DND-41 (cell line): ENCODE results near the gene TMEM266.

Experiments
- ATAC-seq: fragments of 200-7000 bp; cut with Tn5 transposase; 3 replicates; pipeline ENCODE4 v1.9.1; 2021; ENCODE audit warnings: low read depth; ENCODE audit not compliant: insufficient read depth
- DNase-seq: peaks from one replicate; pipeline ENCODE4 v3.0.0-alpha.2; 2020
- H2AFZ ChIP-seq: 2 replicates; pipeline ENCODE4 v1.6.0; 2012; ENCODE audit warnings: low read depth, low read length
- H3K27ac ChIP-seq: 2 replicates; pipeline ENCODE4 v1.5.1; 2012; ENCODE audit warnings: low read length, inconsistent platforms
- H3K27me3 ChIP-seq: fragments of 200-600 bp; sonication (generic); 2 replicates; pipeline ENCODE4 v1.6.0; 2012; ENCODE audit warnings: low read length, mild to moderate bottlenecking, inconsistent platforms; ENCODE audit not compliant: insufficient read depth, poor library complexity
- H3K36me3 ChIP-seq: 2 replicates; pipeline ENCODE4 v1.5.1; 2012; ENCODE audit warnings: low read length, inconsistent platforms; ENCODE audit not compliant: insufficient read depth
- H3K4me1 ChIP-seq: 2 replicates; pipeline ENCODE4 v1.5.1; 2012; ENCODE audit warnings: mild to moderate bottlenecking, low read length; ENCODE audit not compliant: insufficient read depth
- H3K4me2 ChIP-seq: 2 replicates; pipeline ENCODE4 v1.6.0; 2012; ENCODE audit warnings: mild to moderate bottlenecking, moderate library complexity, low read length, inconsistent platforms; ENCODE audit not compliant: insufficient read depth
- H3K4me3 ChIP-seq, 2 experiments: fragments of 200-600 bp in 1 of 2; shearing (Covaris generic) in 1 of 2; 2 replicates each; pipeline ENCODE4 v1.5.1; 2012 to 2016; ENCODE audit warnings: inconsistent platforms in 2 of 2, low read length in 2 of 2, mild to moderate bottlenecking in 2 of 2, low read depth in 1 of 2, moderate library complexity in 1 of 2
- H3K79me2 ChIP-seq: 2 replicates; pipeline ENCODE4 v1.6.0; 2012; ENCODE audit warnings: low read length, inconsistent platforms; ENCODE audit not compliant: insufficient read depth
- H3K9ac ChIP-seq: 2 replicates; pipeline ENCODE4 v1.6.0; 2012; ENCODE audit warnings: low read depth, mild to moderate bottlenecking, inconsistent platforms, low read length, moderate library complexity
- H3K9me3 ChIP-seq: 2 replicates; pipeline ENCODE4 v1.5.1; 2012; ENCODE audit warnings: low read length, moderate library complexity, mild to moderate bottlenecking, inconsistent platforms; ENCODE audit not compliant: insufficient read depth, severe bottlenecking
- H4K20me1 ChIP-seq: 2 replicates; pipeline ENCODE4 v1.6.0; 2012; ENCODE audit warnings: low read length; ENCODE audit not compliant: insufficient read depth
- CTCF ChIP-seq: IDR thresholded peaks from 2 replicates; pipeline ENCODE4 v1.5.1; 2012; ENCODE audit warnings: borderline replicate concordance, low read length, moderate library complexity, mild to moderate bottlenecking; ENCODE audit not compliant: poor library complexity, severe bottlenecking; ENCODE audit errors: extremely low read depth
- EZH2 ChIP-seq: IDR thresholded peaks from 3 replicates; pipeline ENCODE4 v1.6.1; 2012; ENCODE audit warnings: borderline replicate concordance, low read depth, mild to moderate bottlenecking, moderate library complexity, low read length, inconsistent platforms; ENCODE audit not compliant: severe bottlenecking

Gene TMEM266

GRCh38 chr15:76233921-76234320, 174.1 kb downstream of the TMEM266 start:
- H3K27me3 ChIP-seq, result no peaks in the 10 kb centered on the region
- ATAC-seq (no peak), DNase-seq (no peak)
- no peak overlapping the region for H3K4me3 ChIP-seq
- no peak overlapping the region for H2AFZ ChIP-seq
- H4K20me1 ChIP-seq, result no peaks in the 10 kb centered on the region; the same call in 1 of the 2 replicates
- TF ChIP-seq CTCF (no peak), EZH2 (no peak)
- no peaks in the 10 kb centered on the region for H3K9me3 ChIP-seq
- no peaks in the 10 kb centered on the region for H3K4me1 ChIP-seq
- peaks cover 7% of the 10 kb centered on the region; the same call in 1 of the 2 replicates for H3K36me3 ChIP-seq
- H3K9ac ChIP-seq, result no peak overlapping the region
- no peak overlapping the region for H3K27ac ChIP-seq
- H3K79me2 ChIP-seq, result no peaks in the 10 kb centered on the region
- H3K4me2 ChIP-seq, result no peak overlapping the region

GRCh38 chr15:76234337-76234889, 174.6 kb downstream of the TMEM266 start:
- no peak overlapping the region for H3K27ac ChIP-seq
- H2AFZ ChIP-seq, result no peak overlapping the region
- no peaks in the 10 kb centered on the region for H3K4me1 ChIP-seq
- H3K79me2 ChIP-seq, result no peaks in the 10 kb centered on the region
- no peak for DNase-seq
- H3K9ac ChIP-seq, result no peak overlapping the region
- H3K9me3 ChIP-seq, result no peaks in the 10 kb centered on the region
- peaks cover 7% of the 10 kb centered on the region; the same call in 1 of the 2 replicates for H3K36me3 ChIP-seq
- no peak overlapping the region for H3K4me2 ChIP-seq
- H4K20me1 ChIP-seq, result no peaks in the 10 kb centered on the region; the same call in 1 of the 2 replicates
- no peaks in the 10 kb centered on the region for H3K27me3 ChIP-seq
- H3K4me3 ChIP-seq, result no peak overlapping the region
- no peak for ATAC-seq
- TF ChIP-seq CTCF (no peak), EZH2 (no peak)

GRCh38 chr15:76235186-76235826, 175.5 kb downstream of the TMEM266 start:
- no peaks in the 10 kb centered on the region for H3K27me3 ChIP-seq
- no peaks in the 10 kb centered on the region for H3K79me2 ChIP-seq
- peak; percentile 84 for ATAC-seq
- H4K20me1 ChIP-seq, result no peaks in the 10 kb centered on the region; the same call in 1 of the 2 replicates
- H3K27ac ChIP-seq, result no peak overlapping the region
- H3K9me3 ChIP-seq, result no peaks in the 10 kb centered on the region
- DNase-seq, result no peak
- TF ChIP-seq EZH2, result no peak
- peak; percentile 65 for TF ChIP-seq CTCF
- H2AFZ ChIP-seq, result no peak overlapping the region
- H3K9ac ChIP-seq, result no peak overlapping the region
- peaks cover 7% of the 10 kb centered on the region; the same call in 1 of the 2 replicates for H3K36me3 ChIP-seq
- no peak overlapping the region for H3K4me3 ChIP-seq
- no peaks in the 10 kb centered on the region for H3K4me1 ChIP-seq
- no peak overlapping the region for H3K4me2 ChIP-seq
